Stimulated activated naive B cell treated with anti-CD40 and anti-IgM and Interleukin-4, amounts not matched to agents 10 μg/mL and 1 μg/mL and 100 μg/mL, for 72 hours (primary cell): Measurements from ENCODE around the gene SDF2.
A peak's percentile ranks its signal among the peaks of the same experiment; 100 is the strongest.
"Not testable (repeated sequence)": the region's sequence is repeated elsewhere in the genome, so short reads cannot be mapped to it uniquely, and the experiment has no call there.

Source experiments
- ATAC-seq, 2 donors: fragments of 150-1000 bp; cut with Tn5 transposase; replicated peaks; 2 replicates each; pipeline ENCODE4 v1.10.0; 2021; ENCODE audit warnings: moderate library complexity in 1 of 2
- DNase-seq: peaks from one replicate; pipeline ENCODE4 v3.0.0; 2021
- H3K27ac Mint-ChIP-seq: one replicate; pipeline ENCODE4 v1.8.0; 2022; ENCODE audit warnings: mild to moderate bottlenecking, mixed read lengths
- H3K27me3 Mint-ChIP-seq, 2 donors: one replicate each; pipeline ENCODE4 v1.8.0; 2022; ENCODE audit warnings: mixed read lengths in 2 of 2
- H3K36me3 Mint-ChIP-seq, 2 donors: one replicate each; pipeline ENCODE4 v1.8.0; 2022; ENCODE audit warnings: mixed read lengths in 2 of 2, mild to moderate bottlenecking in 1 of 2
- H3K4me1 Mint-ChIP-seq, 2 donors: one replicate each; pipeline ENCODE4 v1.8.0; 2022; ENCODE audit warnings: mixed read lengths in 2 of 2, mild to moderate bottlenecking in 1 of 2
- H3K4me3 Mint-ChIP-seq, 2 donors: one replicate each; pipeline ENCODE4 v1.8.0; 2022; ENCODE audit warnings: mild to moderate bottlenecking in 2 of 2, mixed read lengths in 2 of 2, moderate library complexity in 1 of 2
- H3K9me3 Mint-ChIP-seq, 2 donors: one replicate each; pipeline ENCODE4 v1.8.0; 2022; ENCODE audit warnings: mixed read lengths in 2 of 2, mild to moderate bottlenecking in 1 of 2

The SDF2 gene

DNA sequence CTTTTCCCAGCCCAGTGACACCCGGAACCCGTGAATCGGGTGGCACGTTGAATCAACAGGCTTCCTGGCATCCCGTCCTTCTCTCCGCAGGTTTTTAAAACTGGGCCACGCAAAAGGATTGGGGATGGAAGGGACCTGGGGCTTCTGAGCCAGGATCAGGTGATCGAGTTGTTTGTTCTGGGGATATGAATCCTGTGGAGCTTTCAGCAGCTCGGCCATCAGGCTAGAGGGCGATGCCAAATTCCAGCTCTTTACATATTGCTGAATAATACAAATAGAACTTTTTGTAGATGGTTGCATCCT is 772 bp upstream of the SDF2 start:
- H3K27ac Mint-ChIP-seq, result peak overlapping the region; percentile 99
- H3K4me3 Mint-ChIP-seq, result peak overlapping the region; percentile 97 to 99
- no peaks in the 10 kb centered on the region for H3K9me3 Mint-ChIP-seq
- H3K4me1 Mint-ChIP-seq, result peaks cover 33 to 60% of the 10 kb centered on the region in 2 donors
- ATAC-seq (peak in 1 of 2 donors; percentile 2), DNase-seq (no peak)
- no peaks in the 10 kb centered on the region for H3K27me3 Mint-ChIP-seq
- peaks cover 24 to 50% of the 10 kb centered on the region in 2 donors for H3K36me3 Mint-ChIP-seq

GRCh38 chr17:28659497-28659881 is 2.2 kb downstream of the SDF2 start:
- H3K27me3 Mint-ChIP-seq, DNase-seq, H3K27ac Mint-ChIP-seq, ATAC-seq, H3K9me3 Mint-ChIP-seq: not testable (repeated sequence)
- Mint-ChIP-seq H3K4me1 (peaks cover 26 to 53% of the 10 kb centered on the region in 2 donors), H3K4me3 (peak overlapping the region in 1 of 2 donors; percentile 14), H3K36me3 (peaks cover 27 to 45% of the 10 kb centered on the region in 2 donors)

- not testable (repeated sequence) for H3K4me3 Mint-ChIP-seq, H3K27ac Mint-ChIP-seq, H3K9me3 Mint-ChIP-seq, H3K27me3 Mint-ChIP-seq, ATAC-seq, DNase-seq
- H3K36me3 Mint-ChIP-seq, result peaks cover 27 to 42% of the 10 kb centered on the region in 2 donors
- peaks cover 22 to 47% of the 10 kb centered on the region in 2 donors for H3K4me1 Mint-ChIP-seq
These were observed 2.8 kb downstream of the SDF2 start for GRCh38 chr17:28658766-28659496.

DNA sequence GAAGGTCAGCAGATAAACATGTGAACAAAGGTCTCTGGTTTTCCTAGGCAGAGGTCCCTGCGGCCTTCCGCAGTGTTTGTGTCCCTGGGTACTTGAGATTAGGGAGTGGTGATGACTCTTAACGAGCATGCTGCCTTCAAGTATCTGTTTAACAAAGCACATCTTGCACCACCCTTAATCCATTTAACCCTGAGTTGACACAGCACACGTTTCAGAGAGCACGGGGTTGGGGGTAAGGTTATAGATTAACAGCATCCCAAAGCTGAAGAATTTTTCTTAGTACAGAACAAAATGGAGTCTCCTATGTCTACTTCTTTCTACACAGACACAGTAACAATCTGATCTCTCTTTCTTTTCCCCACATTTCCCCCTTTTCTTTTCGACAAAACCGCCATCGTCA is 3.4 kb downstream of the SDF2 start:
- not testable (repeated sequence) for ATAC-seq, H3K27ac Mint-ChIP-seq, H3K4me3 Mint-ChIP-seq, H3K9me3 Mint-ChIP-seq, H3K27me3 Mint-ChIP-seq, DNase-seq
- Mint-ChIP-seq H3K36me3 (peaks cover 26 to 37% of the 10 kb centered on the region in 2 donors), H3K4me1 (peaks cover 18 to 42% of the 10 kb centered on the region in 2 donors)

DNA sequence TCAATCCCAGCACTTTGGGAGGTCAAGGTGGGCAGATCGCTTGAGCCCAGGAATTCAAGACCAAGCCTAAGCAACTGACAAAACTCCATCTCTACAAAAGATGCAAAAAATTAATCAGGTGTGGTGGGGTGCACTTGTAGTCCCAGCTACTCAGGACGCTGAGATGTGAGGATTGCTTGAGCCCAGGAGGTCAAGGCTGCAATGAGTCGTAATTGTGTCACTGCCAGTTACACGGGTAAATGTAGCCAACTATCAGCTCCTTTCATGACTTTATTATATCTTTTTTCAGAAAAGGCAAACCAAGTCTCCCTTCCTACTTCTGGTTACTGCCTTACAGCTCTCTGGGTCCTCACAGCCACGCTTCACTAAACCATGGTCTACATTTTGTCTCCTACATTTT is 4.0 kb downstream of the SDF2 start:
- Mint-ChIP-seq H3K4me1 (peaks cover 15 to 42% of the 10 kb centered on the region in 2 donors), H3K4me3 (no peak overlapping the region), H3K36me3 (peaks cover 30 to 38% of the 10 kb centered on the region in 2 donors), H3K27ac (peak overlapping the region; percentile 33), H3K27me3 (no peaks in the 10 kb centered on the region), H3K9me3 (no peaks in the 10 kb centered on the region)
- no peak for ATAC-seq
- DNase-seq, result no peak

GRCh38 chr17:28655160-28655559 is 6.5 kb downstream of the SDF2 start:
- ATAC-seq, result no peak
- no peak for DNase-seq
- Mint-ChIP-seq H3K27ac (no peak overlapping the region), H3K27me3 (no peaks in the 10 kb centered on the region), H3K36me3 (peaks cover 36 to 42% of the 10 kb centered on the region in 2 donors), H3K4me1 (peaks cover 11 to 27% of the 10 kb centered on the region in 2 donors), H3K9me3 (no peaks in the 10 kb centered on the region), H3K4me3 (no peak overlapping the region)

DNA sequence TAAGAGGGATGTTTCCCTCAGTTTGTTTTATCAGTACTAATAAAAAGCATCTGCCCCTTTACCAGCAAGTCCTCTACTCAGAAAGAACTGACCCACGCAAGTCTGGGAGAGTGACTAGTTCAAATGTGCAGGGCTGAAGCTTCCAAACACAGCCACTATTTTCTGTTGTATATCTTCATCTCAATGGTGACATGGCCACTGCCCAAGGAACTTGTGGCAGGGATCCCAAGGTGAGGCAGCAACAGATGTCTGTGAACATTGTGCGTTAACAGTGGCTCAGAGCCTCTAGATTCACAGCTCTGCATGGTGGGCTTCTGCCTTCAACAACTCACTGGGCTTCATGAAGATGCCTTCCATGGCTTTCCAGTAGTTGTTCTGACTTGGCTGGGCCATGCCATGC is 13.0 kb downstream of the SDF2 start:
- no peaks in the 10 kb centered on the region for H3K27me3 Mint-ChIP-seq
- no peak for DNase-seq
- H3K36me3 Mint-ChIP-seq, result peaks cover 30 to 45% of the 10 kb centered on the region in 2 donors
- H3K4me3 Mint-ChIP-seq, result no peak overlapping the region
- H3K9me3 Mint-ChIP-seq, result no peaks in the 10 kb centered on the region
- no peak overlapping the region for H3K27ac Mint-ChIP-seq
- ATAC-seq, result no peak
- H3K4me1 Mint-ChIP-seq, result peaks cover 18 to 39% of the 10 kb centered on the region in 2 donors

DNA sequence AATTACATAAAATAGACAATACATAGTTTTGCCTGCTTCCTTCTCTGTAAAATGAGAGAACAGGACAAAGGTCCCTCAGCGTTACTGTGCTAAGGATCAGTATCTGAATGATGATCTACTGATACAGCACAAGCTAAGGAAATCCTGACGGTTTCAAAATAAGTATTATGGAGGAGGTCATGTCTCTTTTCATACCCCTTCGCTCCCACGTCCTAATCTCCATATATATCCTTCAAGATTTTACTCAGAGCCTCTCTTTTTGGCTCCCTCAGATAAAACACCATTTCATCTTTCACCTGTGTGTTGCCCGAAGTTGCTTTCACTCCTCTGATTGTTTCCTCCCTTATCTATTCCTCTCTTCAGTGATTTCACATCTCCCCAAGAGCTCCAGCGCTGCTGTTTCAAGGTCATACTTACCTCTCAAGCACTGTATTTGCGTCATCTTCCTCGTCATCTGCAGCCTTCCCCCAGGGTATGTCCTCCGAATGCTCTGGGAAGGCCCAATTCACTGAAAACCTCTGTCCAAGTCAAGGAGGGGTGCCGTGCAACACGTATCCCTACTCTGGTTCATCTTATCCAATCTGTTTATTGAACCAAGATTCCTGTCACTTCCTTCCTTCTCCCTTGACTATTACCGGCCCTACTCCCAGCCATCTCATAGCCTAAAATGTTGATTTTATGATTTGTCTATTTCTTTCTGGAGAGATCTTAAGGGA is 15.5 kb downstream of the SDF2 start:
- Mint-ChIP-seq H3K36me3 (peaks cover 29 to 51% of the 10 kb centered on the region in 2 donors), H3K4me3 (peak overlapping the region; percentile 92 to 94), H3K4me1 (peaks cover 25 to 44% of the 10 kb centered on the region in 2 donors), H3K27me3 (no peaks in the 10 kb centered on the region), H3K27ac (peak overlapping the region; percentile 95), H3K9me3 (no peaks in the 10 kb centered on the region)
- ATAC-seq, result no peak
- DNase-seq, result no peak

DNA sequence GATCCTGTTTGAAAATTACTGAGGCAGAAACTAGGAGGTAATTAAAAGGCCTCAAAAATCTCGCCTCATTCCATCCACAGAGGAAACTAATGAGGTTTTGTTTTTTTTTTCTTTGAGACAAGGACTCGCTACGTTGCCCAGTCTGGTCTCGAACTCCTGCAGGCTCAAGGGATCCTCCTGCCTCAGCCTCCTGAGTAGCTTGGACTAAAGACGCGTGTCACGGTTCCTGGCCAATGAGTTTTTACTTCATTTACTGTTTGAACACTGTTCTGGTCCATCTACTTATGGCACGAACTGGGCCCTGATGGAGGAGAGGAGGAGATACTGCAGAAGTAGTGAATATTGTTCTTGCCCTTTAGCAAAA is 16.1 kb downstream of the SDF2 start:
- Mint-ChIP-seq H3K9me3 (no peaks in the 10 kb centered on the region), H3K4me3 (peak overlapping the region; percentile 92 to 94), H3K4me1 (peaks cover 25 to 44% of the 10 kb centered on the region in 2 donors), H3K27ac (peak overlapping the region; percentile 95), H3K36me3 (peaks cover 30 to 47% of the 10 kb centered on the region in 2 donors), H3K27me3 (no peaks in the 10 kb centered on the region)
- DNase-seq (no peak), ATAC-seq (peak; percentile 2 to 3)

DNA sequence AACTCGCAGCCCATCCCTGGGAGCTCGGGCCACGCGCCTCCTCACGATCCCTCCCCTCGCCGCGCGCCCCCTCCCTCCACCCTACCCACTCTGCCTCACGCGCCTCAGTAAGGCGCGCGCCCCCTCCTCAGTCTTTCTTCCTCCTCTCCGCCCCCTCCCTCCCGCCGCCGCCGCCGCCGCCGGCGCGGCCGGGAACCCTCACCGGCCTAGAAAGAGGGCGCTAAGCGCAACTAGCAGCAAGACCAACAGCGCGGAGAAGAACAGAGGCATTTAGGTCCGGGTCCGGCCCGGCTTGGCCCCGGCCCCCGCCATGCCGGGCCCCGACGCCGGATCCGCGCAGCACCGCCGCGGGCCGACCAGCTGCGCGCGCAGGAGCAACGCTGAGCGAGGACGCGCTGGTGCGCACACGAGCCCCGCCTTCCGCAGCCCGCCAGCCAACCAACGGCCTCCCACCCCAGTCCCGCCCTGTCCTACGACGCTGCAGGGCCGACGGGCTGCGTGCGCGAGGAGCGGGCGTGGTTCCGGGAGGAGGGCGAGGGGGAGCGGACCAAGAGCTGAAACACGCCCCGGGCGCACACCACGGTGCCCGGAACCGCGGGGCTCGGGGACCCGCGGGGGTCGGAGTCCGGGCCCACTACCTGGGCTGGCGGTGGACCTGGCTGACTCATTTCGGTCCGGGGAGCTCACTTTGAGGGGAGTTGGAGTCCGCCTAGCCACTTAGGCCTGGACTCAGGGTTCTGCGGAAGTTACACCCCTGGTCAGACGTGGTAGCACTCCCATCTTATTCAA is 16.7 kb downstream of the SDF2 start, which contains the start of gene BLTP2:
TSS of gene BLTP2 (minus strand) at position 372 of the 789 bp plus-strand sequence. CDS start at position 270, 102 bp downstream.
- peak; percentile 95 to 97 for ATAC-seq
- peaks cover 33 to 49% of the 10 kb centered on the region in 2 donors for H3K36me3 Mint-ChIP-seq
- H3K4me1 Mint-ChIP-seq, result peaks cover 28 to 44% of the 10 kb centered on the region in 2 donors

DNA sequence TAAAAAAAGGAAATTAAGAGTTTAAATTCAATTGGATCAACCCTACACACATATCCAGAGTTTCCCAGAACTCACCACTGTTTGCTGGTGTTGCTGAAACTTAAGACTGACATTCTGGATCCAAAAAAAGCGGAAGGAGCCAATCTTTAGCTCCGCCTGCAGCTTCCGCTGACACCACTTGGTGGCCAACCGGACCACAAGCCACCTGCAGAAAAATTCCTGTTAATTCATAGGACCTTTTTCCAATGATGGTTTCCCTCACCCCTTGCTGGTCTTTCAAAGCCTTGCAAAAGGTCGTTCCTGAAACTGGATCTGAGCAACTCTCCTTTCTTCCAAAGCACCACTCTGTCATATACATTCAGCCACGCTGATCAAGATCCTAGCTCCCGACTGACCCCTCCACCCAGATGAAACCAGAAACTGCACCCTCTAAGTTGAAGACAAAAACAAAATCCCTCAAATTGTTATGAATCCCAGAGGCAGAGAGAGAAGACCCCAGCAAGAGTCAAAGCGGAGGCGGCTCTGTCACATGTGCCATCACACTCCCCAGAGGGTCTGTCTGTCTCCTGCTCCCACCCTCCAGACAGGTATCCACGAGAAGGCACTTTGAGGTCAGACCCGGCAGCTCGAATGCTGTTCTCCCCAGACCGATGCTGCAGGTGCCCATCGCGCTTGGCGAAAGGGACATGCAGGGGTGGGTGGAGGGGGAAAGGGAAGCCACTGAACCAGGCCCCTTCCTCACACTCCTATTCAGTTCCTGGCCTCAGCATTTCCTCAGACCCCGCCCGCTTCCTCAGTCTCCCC is 17.5 kb downstream of the SDF2 start:
- H3K27me3 Mint-ChIP-seq, result no peaks in the 10 kb centered on the region
- H3K4me1 Mint-ChIP-seq, result peaks cover 28 to 44% of the 10 kb centered on the region in 2 donors
- DNase-seq (peak; percentile 48), ATAC-seq (peak; percentile 21 to 22)
- H3K4me3 Mint-ChIP-seq, result peak overlapping the region; percentile 92 to 94
- peaks cover 38 to 54% of the 10 kb centered on the region in 2 donors for H3K36me3 Mint-ChIP-seq
- H3K27ac Mint-ChIP-seq, result peak overlapping the region; percentile 95
- no peaks in the 10 kb centered on the region for H3K9me3 Mint-ChIP-seq

More for the DNA sequence above, 16.7 kb downstream of the SDF2 start, which contains the start of gene BLTP2:
- H3K9me3 Mint-ChIP-seq, result no peaks in the 10 kb centered on the region
- H3K27me3 Mint-ChIP-seq, result no peaks in the 10 kb centered on the region
- peak within 1 kb of the TSS; percentile 92 to 94 for H3K4me3 Mint-ChIP-seq
- DNase-seq, result peak; percentile 95
- peak within 1 kb of the TSS; percentile 95 for H3K27ac Mint-ChIP-seq

- DNase-seq, result no peak
- Mint-ChIP-seq H3K36me3 (peaks cover 46 to 61% of the 10 kb centered on the region in 2 donors), H3K27ac (peak overlapping the region; percentile 67), H3K27me3 (no peaks in the 10 kb centered on the region), H3K9me3 (no peaks in the 10 kb centered on the region), H3K4me3 (no peak overlapping the region), H3K4me1 (peaks cover 30 to 33% of the 10 kb centered on the region in 2 donors)
- no peak for ATAC-seq
These were observed 20.1 kb downstream of the SDF2 start for GRCh38 chr17:28641579-28641978.

- H3K4me3 Mint-ChIP-seq, result no peak overlapping the region
- no peak overlapping the region for H3K27ac Mint-ChIP-seq
- no peak for DNase-seq
- peaks cover 63 to 80% of the 10 kb centered on the region in 2 donors for H3K36me3 Mint-ChIP-seq
- ATAC-seq, result no peak
- H3K4me1 Mint-ChIP-seq, result peaks cover 26 to 27% of the 10 kb centered on the region in 2 donors
- H3K9me3 Mint-ChIP-seq, result no peaks in the 10 kb centered on the region
- H3K27me3 Mint-ChIP-seq, result no peaks in the 10 kb centered on the region
These were observed 26.2 kb downstream of the SDF2 start for GRCh38 chr17:28635506-28635905.
